ENCODE measurements around the gene MAP6.

Gene MAP6

GRCh38 chr11:75679566-75679965, 10.7 kb upstream of the MAP6 start:
- FAIRE-seq, result no peak
- no peak for DNase-seq (ENCODE audit: insufficient read length, low spot score)
- no peak for TF ChIP-seq POLR2A (IDR thresholded peaks at IDR 0.05; ENCODE audit: low read depth, low read length)

GRCh38 chr11:75678620-75679259, 9.9 kb upstream of the MAP6 start:
- FAIRE-seq (no peak), DNase-seq (ENCODE audit: insufficient read length, low spot score) (no peak)
- TF ChIP-seq POLR2A (IDR thresholded peaks at IDR 0.05; ENCODE audit: low read depth, low read length), result no peak

- no peak for TF ChIP-seq POLR2A (IDR thresholded peaks at IDR 0.05; ENCODE audit: low read depth, low read length)
- DNase-seq (ENCODE audit: insufficient read length, low spot score) (no peak), FAIRE-seq (no peak)
Observed at GRCh38 chr11:75677909-75678308, 9.1 kb upstream of the MAP6 start.

GRCh38 chr11:75677275-75677674, 8.4 kb upstream of the MAP6 start:
- DNase-seq (ENCODE audit: insufficient read length, low spot score) (no peak), FAIRE-seq (no peak)
- TF ChIP-seq POLR2A (IDR thresholded peaks at IDR 0.05; ENCODE audit: low read depth, low read length), result no peak

- DNase-seq (ENCODE audit: insufficient read length, low spot score) (peak; percentile 42), FAIRE-seq (peak; percentile 77)
- TF ChIP-seq POLR2A (IDR thresholded peaks at IDR 0.05; ENCODE audit: low read depth, low read length), result no peak
Observed at GRCh38 chr11:75673977-75674582, 5.2 kb upstream of the MAP6 start.

- no peak for TF ChIP-seq POLR2A (IDR thresholded peaks at IDR 0.05; ENCODE audit: low read depth, low read length)
- FAIRE-seq, result no peak
- no peak for DNase-seq (ENCODE audit: insufficient read length, low spot score)
Observed at GRCh38 chr11:75667831-75668450, 897 bp downstream of the MAP6 start.

- DNase-seq (ENCODE audit: insufficient read length, low spot score) (peak; percentile 27), FAIRE-seq (no peak)
Observed at GRCh38 chr11:75667255-75667830, 1.5 kb downstream of the MAP6 start.

GRCh38 chr11:75665990-75666389, 2.8 kb downstream of the MAP6 start:
- DNase-seq (ENCODE audit: insufficient read length, low spot score) (no peak), FAIRE-seq (no peak)
- no peak for TF ChIP-seq POLR2A (IDR thresholded peaks at IDR 0.05; ENCODE audit: low read depth, low read length)

More at GRCh38 chr11:75667255-75667830, 1.5 kb downstream of the MAP6 start:
- no peak for TF ChIP-seq POLR2A (IDR thresholded peaks at IDR 0.05; ENCODE audit: low read depth, low read length)

- FAIRE-seq (no peak), DNase-seq (ENCODE audit: insufficient read length, low spot score) (no peak)
Observed at GRCh38 chr11:75665126-75665525, 3.7 kb downstream of the MAP6 start.

GRCh38 chr11:75664389-75664788, 4.4 kb downstream of the MAP6 start:
- no peak for TF ChIP-seq POLR2A (IDR thresholded peaks at IDR 0.05; ENCODE audit: low read depth, low read length)
- DNase-seq (ENCODE audit: insufficient read length, low spot score) (no peak), FAIRE-seq (no peak)

More at GRCh38 chr11:75665126-75665525, 3.7 kb downstream of the MAP6 start:
- no peak for TF ChIP-seq POLR2A (IDR thresholded peaks at IDR 0.05; ENCODE audit: low read depth, low read length)

- no peak for TF ChIP-seq POLR2A (IDR thresholded peaks at IDR 0.05; ENCODE audit: low read depth, low read length)
- FAIRE-seq, result no peak
- DNase-seq (ENCODE audit: insufficient read length, low spot score), result no peak
Observed at GRCh38 chr11:75663808-75664207, 5.0 kb downstream of the MAP6 start.

GRCh38 chr11:75659836-75660235, 9.0 kb downstream of the MAP6 start:
- TF ChIP-seq POLR2A (IDR thresholded peaks at IDR 0.05; ENCODE audit: low read depth, low read length), result no peak
- no peak for DNase-seq (ENCODE audit: insufficient read length, low spot score)
- no peak for FAIRE-seq

- no peak for DNase-seq (ENCODE audit: insufficient read length, low spot score)
- FAIRE-seq, result no peak
- no peak for TF ChIP-seq POLR2A (IDR thresholded peaks at IDR 0.05; ENCODE audit: low read depth, low read length)
Observed at GRCh38 chr11:75656044-75656727, 12.7 kb downstream of the MAP6 start.

- DNase-seq (ENCODE audit: insufficient read length, low spot score) (no peak), FAIRE-seq (no peak)
- TF ChIP-seq POLR2A (IDR thresholded peaks at IDR 0.05; ENCODE audit: low read depth, low read length), result no peak
Observed at GRCh38 chr11:75655605-75656004, 13.2 kb downstream of the MAP6 start.
